HG03342 (cell line): Measurements from ENCODE around the gene INSM2.

Experiments
- ATAC-seq: cut with Tn5 transposase; IDR thresholded peaks from one replicate; pipeline ENCODE4 v1.9.1; 2021; ENCODE audit warnings: mild to moderate bottlenecking, moderate library complexity; ENCODE audit not compliant: unreplicated experiment

INSM2 gene

DNA sequence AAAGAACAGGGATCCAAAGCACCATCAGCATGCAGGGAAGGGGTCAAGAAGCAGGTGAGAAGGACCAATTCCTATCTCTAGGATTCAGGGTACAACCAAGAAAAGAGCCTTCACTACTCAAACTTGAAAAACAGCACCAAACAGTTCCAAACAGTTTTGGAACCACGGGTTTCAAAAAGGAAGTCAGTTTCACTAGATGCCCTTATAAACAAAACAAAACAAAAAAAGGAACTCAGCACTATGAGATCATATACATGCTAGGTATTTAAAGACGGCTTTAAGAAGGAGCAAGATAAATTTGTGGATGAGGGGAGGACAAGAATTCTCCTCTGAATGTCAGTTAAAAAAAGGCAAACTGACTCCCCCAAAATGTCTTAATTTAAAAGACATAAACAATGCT is 6.0 kb downstream of the INSM2 start:
- no peak for ATAC-seq

DNA sequence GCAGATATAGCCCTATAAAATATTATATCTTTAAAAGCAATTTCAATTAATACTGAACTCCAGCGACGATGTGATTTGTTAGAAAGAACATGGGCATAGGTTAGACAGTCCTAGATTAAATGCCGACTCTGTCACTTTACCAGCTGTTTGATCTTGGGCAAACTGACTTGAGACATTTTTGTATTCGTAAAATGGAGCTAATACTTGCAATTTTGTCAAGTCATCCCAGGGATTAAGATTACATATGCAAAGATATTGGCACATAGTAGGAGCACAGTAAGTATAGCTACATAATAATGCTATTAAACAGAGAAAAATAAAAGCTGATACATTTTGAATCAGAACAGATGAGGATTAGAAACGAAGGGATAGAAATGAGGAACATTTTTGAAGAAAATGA is 9.0 kb downstream of the INSM2 start:
- no peak for ATAC-seq

- ATAC-seq, result no peak
Observed at GRCh38 chr14:35549551-35549950, 15.6 kb downstream of the INSM2 start.

- ATAC-seq, result no peak
Observed at GRCh38 chr14:35551081-35551480, 17.1 kb downstream of the INSM2 start.

- ATAC-seq, result no peak
Observed at GRCh38 chr14:35553808-35554207, 19.8 kb downstream of the INSM2 start.

GRCh38 chr14:35556548-35556947 is 22.6 kb downstream of the INSM2 start:
- ATAC-seq, result no peak

GRCh38 chr14:35557221-35557747 is 23.3 kb downstream of the INSM2 start:
- ATAC-seq, result no peak

GRCh38 chr14:35558680-35559079 is 24.7 kb downstream of the INSM2 start:
- ATAC-seq, result no peak

GRCh38 chr14:35565871-35566464 is 32.0 kb downstream of the INSM2 start:
- ATAC-seq, result no peak

DNA sequence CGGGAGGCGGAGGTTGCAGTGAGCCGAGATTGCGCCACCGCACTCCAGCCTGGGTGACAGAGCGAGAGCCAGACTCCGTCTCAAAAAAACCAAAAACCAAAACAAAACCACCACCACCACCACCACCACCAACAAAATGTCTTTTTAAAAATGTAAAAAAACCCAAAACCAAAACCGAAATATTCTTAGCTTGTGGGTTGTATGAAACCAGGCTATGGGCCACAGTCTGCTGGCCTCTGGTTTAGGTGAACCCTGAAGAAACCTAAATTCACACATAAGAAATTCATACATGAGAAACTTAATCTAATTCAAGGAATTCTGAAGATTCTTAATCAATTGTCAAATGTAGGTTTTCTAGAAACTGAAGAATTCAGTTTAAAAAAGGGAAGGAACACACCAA is 37.6 kb downstream of the INSM2 start:
- no peak for ATAC-seq

GRCh38 chr14:35573911-35574310 is 39.9 kb downstream of the INSM2 start:
- ATAC-seq, result no peak

DNA sequence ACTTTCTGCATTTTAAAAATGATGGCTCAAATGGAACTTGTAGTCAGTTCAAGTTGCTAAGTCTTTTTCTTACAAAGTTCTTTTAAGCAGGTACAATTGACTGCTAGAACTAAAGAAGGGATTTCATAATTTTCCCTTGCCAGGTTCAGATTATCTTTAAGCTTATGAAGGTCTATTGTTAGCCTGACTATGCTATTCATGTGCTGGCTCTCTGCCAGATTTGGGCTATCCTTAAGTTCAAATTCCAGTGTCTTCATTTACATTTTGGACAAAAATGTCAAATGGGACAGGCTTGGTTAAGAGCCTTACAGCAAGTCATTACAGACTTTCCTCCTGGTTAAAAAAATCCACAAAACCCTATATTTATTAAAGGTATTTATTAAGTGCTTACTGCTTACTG is 42.3 kb downstream of the INSM2 start:
- ATAC-seq, result no peak

DNA sequence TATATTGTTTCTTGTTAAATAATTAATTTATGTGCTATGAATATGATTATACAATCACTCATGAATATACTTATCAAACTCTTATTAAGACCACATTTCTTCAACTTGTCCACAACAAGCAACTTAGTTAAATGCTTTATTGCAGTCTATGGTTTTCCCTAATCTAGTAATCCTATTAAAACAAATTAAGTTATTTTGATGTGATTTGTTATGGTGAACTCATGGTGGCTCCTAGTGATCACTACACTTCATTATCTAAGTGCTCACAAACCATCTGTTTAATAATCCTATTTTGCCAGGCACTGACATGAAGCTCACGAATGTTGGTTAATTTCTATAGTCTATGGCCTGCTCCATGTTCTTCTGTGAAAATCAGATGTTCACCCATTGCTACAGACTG is 42.9 kb downstream of the INSM2 start:
- no peak for ATAC-seq

DNA sequence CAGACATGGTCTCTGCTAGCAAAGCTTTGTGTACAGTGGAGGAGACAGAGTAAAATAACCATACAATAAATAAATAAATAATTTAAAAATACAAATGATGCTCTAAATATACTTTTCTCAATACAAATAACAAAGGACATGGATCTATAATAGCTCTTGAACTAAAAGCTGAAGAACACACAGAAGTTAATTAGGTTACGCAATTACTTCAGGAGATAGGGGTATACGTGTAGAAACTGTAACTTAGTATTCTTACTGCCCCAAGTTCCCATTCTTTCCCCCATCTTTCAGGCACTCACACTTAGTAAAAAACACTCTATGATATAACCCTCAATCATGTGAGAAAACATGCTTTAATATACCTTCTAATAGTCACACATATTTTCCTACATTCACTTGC is 44.2 kb downstream of the INSM2 start:
- ATAC-seq, result no peak

DNA sequence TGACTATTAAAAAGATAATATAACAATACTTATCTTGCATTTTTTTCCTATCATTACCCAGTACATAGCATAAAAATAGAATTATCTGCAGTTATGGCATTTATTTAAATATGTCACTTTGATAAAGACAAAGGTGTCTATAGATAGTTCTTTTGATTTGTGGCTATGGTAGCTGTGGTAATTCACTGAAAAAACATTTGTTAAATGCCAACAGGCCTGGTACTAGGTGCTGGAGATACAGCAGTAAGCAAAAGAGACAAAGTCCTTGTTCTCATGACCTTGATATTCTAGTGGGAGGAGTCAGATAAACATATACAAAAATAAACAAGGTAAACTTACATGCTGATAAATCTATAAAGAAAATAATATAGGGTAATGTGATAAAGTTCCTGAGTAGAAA is 44.7 kb downstream of the INSM2 start:
- no peak for ATAC-seq
